Hepatocyte (in vitro differentiated cells): ENCODE measurements around the gene POU2F1. TPM values are rescaled to one million over a fixed set of nuclear protein-coding genes. Genes with fewer than 3 reads are reported as not detected.
"Not testable (repeated sequence)": the region's sequence is repeated elsewhere in the genome, so short reads cannot be mapped to it uniquely, and the experiment has no call there.

Experiments used
- DNase-seq: peaks from one replicate; pipeline ENCODE4 v3.0.0-alpha.2; 2016; ENCODE audit warnings: low spot score
- H2AFZ ChIP-seq: fragments of 200-600 bp; sonication (generic); 2 replicates; pipeline ENCODE4 v1.6.0; 2016; ENCODE audit warnings: antibody characterized with exemption, mild to moderate bottlenecking
- H3K27ac ChIP-seq: fragments of 200-600 bp; sonication (generic); 2 replicates; pipeline ENCODE4 v1.5.1; 2016; ENCODE audit warnings: mild to moderate bottlenecking
- H3K27me3 ChIP-seq: fragments of 200-600 bp; sonication (generic); 2 replicates; pipeline ENCODE4 v1.6.1; 2016
- H3K36me3 ChIP-seq: fragments of 200-600 bp; sonication (generic); replicated peaks from 2 replicates; pipeline ENCODE4 v1.5.1; 2016; ENCODE audit warnings: low read depth; ENCODE audit not compliant: insufficient read depth
- H3K4me1 ChIP-seq: fragments of 200-600 bp; sonication (generic); 2 replicates; pipeline ENCODE4 v1.5.1; 2016; ENCODE audit warnings: mild to moderate bottlenecking, moderate library complexity; ENCODE audit not compliant: insufficient read depth
- H3K4me2 ChIP-seq: fragments of 200-600 bp; sonication (generic); 2 replicates; pipeline ENCODE4 v1.6.0; 2016
- H3K4me3 ChIP-seq: fragments of 200-600 bp; sonication (generic); 2 replicates; pipeline ENCODE4 v1.5.1; 2016; ENCODE audit warnings: mild to moderate bottlenecking
- H3K79me2 ChIP-seq: fragments of 200-600 bp; sonication (generic); 2 replicates; pipeline ENCODE4 v1.6.0; 2017; ENCODE audit warnings: mild to moderate bottlenecking
- H3K9me2 ChIP-seq: fragments of 200-600 bp; sonication (generic); replicated peaks from 2 replicates; pipeline ENCODE4 v1.6.0; 2017; ENCODE audit warnings: mild to moderate bottlenecking; ENCODE audit not compliant: insufficient read depth
- H3K9me3 ChIP-seq: fragments of 200-600 bp; sonication (generic); 2 replicates; pipeline ENCODE4 v1.5.1; 2016; ENCODE audit warnings: low read depth, mild to moderate bottlenecking
- H4K20me1 ChIP-seq: fragments of 200-600 bp; sonication (generic); 2 replicates; pipeline ENCODE4 v1.6.0; 2016; ENCODE audit warnings: mild to moderate bottlenecking; ENCODE audit not compliant: insufficient read depth, poor library complexity, severe bottlenecking
- EZH2 ChIP-seq: fragments of 200-600 bp; sonication (generic); IDR thresholded peaks from 2 replicates; pipeline ENCODE4 v1.6.1; 2016; ENCODE audit warnings: antibody characterized with exemption, mild to moderate bottlenecking, borderline replicate concordance
- EZH2phosphoT487 ChIP-seq: fragments of 200-600 bp; sonication (generic); IDR thresholded peaks from one replicate; pipeline ENCODE4 v1.6.1; 2018; ENCODE audit warnings: antibody characterized with exemption, mild to moderate bottlenecking, low read depth, moderate library complexity; ENCODE audit not compliant: unreplicated experiment, severe bottlenecking
- WGBS: methylation state at CpG from one replicate; pipeline ENCODE4 v1.1.6; 2016; ENCODE audit warnings: low lambda C conversion rate; ENCODE audit errors: missing lambda C conversion rate; 5-methylcytosine and 5-hydroxymethylcytosine counted together
- polyA plus RNA-seq: library from polyadenylated mRNA; unstranded; fragments of >200 nt; fragmentation: Nextera tagmentation; extraction: Ambion mirVana; gene quantifications from 2 replicates; pipeline ENCODE4 v1.2.1, GENCODE V29; 2016
- total RNA-seq: library from RNA; depleted of rRNA; stranded (reverse); fragments of >200 nt; gene quantifications from 2 replicates; pipeline ENCODE4 v1.2.3, GENCODE V29; 2014
- TF ChIP-seq, protein P1 (sequence below): fragments of 200-600 bp; sonication (generic); IDR thresholded peaks from 2 replicates; pipeline ENCODE4 v1.5.1; 2016; ENCODE audit warnings: antibody characterized with exemption, mild to moderate bottlenecking; ENCODE audit not compliant: poor library complexity

The POU2F1 gene
- total and polyA plus RNA-seq, 2 experiments from 2014 or later = 11.9 to 14.5 TPM

DNA sequence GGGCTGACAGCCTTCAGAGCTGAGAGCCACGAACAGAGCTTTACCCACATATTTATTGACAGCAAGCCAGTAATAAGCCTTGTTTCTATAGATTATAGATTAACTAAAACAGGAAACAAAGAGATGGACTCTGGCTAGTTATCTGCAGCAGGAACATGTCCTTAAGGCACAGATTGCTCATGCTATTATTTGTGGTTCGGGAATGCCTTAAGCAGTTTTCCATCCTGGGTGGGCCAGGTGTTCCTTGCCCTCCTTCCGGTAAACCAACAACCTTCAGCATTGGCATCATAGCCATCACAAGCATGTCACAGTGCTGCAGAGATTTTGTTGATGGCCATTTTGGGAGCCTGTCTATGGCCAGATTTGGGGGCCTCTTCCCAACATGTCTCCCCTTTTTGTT lies 96.8 kb downstream of the POU2F1 start:
- WGBS = 96% methylated on average over 3 of the region's 3 CpGs

DNA sequence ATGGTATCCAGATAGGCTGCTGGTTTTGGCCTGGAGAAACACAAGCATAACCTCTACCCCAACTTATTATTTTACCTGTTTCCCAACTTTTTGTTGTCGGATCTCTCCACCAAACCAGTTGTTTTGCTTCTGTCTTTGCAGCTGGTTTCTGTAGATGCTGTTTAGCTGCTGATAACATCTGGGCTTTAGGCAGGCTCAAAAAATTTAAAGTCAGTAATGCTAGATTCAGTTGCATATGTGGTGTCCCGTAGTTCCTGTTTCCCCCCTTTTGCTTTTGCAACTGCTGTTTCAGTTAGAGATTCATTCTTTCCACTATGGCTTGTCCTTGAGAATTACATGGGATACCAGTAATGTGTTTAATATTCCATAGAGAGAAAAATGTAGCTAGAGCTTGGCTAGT lies 98.5 kb downstream of the POU2F1 start:
- WGBS = 96% methylated on average over 2 of the region's 2 CpGs
- peaks cover 20% of the 10 kb centered on the region for H3K9me3 ChIP-seq

More for the DNA sequence above, 96.8 kb downstream of the POU2F1 start:
- no peaks in the 10 kb centered on the region for H4K20me1 ChIP-seq
- H3K4me3 ChIP-seq = no peak overlapping the region
- H3K4me1 ChIP-seq = no peaks in the 10 kb centered on the region
- H2AFZ ChIP-seq = no peak overlapping the region
- H3K9me3 ChIP-seq = peaks cover 11% of the 10 kb centered on the region
- H3K79me2 ChIP-seq = peaks cover 6% of the 10 kb centered on the region
- H3K36me3 ChIP-seq = no peaks in the 10 kb centered on the region
- no peaks in the 10 kb centered on the region for H3K27me3 ChIP-seq
- H3K9me2 ChIP-seq = no peaks in the 10 kb centered on the region
- TF ChIP-seq, protein P1, sequence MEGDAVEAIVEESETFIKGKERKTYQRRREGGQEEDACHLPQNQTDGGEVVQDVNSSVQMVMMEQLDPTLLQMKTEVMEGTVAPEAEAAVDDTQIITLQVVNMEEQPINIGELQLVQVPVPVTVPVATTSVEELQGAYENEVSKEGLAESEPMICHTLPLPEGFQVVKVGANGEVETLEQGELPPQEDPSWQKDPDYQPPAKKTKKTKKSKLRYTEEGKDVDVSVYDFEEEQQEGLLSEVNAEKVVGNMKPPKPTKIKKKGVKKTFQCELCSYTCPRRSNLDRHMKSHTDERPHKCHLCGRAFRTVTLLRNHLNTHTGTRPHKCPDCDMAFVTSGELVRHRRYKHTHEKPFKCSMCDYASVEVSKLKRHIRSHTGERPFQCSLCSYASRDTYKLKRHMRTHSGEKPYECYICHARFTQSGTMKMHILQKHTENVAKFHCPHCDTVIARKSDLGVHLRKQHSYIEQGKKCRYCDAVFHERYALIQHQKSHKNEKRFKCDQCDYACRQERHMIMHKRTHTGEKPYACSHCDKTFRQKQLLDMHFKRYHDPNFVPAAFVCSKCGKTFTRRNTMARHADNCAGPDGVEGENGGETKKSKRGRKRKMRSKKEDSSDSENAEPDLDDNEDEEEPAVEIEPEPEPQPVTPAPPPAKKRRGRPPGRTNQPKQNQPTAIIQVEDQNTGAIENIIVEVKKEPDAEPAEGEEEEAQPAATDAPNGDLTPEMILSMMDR = no peak
- TF ChIP-seq EZH2 = no peak
- TF ChIP-seq EZH2phosphoT487 = no peak
- no peak overlapping the region for H3K4me2 ChIP-seq
- H3K27ac ChIP-seq = no peak overlapping the region
- no peak for DNase-seq

DNA sequence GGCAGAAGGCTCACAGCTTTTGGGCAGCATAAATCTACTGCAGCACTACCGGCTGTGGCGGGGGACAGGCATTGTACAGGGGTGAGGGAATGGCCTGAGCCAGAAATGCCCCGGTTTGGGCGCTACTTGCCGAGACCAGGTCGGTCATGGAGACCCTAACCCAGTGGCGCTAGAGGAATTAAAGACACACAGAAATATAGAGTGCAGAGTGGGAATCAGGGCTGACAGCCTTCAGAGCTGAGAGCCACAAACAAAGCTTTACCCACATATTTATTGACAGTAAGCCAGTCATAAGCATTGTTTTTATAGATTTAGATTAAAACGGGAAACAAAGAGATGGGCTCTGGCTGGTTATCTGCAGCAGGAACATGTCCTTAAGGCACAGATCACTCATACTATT lies 101.8 kb downstream of the POU2F1 start:
- H4K20me1 ChIP-seq = no peaks in the 10 kb centered on the region
- H3K36me3 ChIP-seq = peaks cover 6% of the 10 kb centered on the region
- TF ChIP-seq EZH2 = no peak
- TF ChIP-seq, protein P1 = no peak
- no peak for TF ChIP-seq EZH2phosphoT487
- H3K9me3 ChIP-seq = peaks cover 24% of the 10 kb centered on the region
- no peak for DNase-seq
- H3K4me2 ChIP-seq = no peak overlapping the region
- no peak overlapping the region for H3K4me3 ChIP-seq
- H3K27me3 ChIP-seq = no peaks in the 10 kb centered on the region
- WGBS = 96% methylated on average over 8 of the region's 8 CpGs
- H3K79me2 ChIP-seq = no peaks in the 10 kb centered on the region
- H3K4me1 ChIP-seq = no peaks in the 10 kb centered on the region
- no peaks in the 10 kb centered on the region for H3K9me2 ChIP-seq
- no peak overlapping the region for H3K27ac ChIP-seq
- no peak overlapping the region for H2AFZ ChIP-seq

More for the DNA sequence above, 98.5 kb downstream of the POU2F1 start:
- H3K27me3 ChIP-seq, DNase-seq, H3K4me3 ChIP-seq, H2AFZ ChIP-seq, H4K20me1 ChIP-seq, H3K36me3 ChIP-seq, H3K27ac ChIP-seq, H3K79me2 ChIP-seq, H3K4me2 ChIP-seq, H3K4me1 ChIP-seq, H3K9me2 ChIP-seq: not testable (repeated sequence)

DNA sequence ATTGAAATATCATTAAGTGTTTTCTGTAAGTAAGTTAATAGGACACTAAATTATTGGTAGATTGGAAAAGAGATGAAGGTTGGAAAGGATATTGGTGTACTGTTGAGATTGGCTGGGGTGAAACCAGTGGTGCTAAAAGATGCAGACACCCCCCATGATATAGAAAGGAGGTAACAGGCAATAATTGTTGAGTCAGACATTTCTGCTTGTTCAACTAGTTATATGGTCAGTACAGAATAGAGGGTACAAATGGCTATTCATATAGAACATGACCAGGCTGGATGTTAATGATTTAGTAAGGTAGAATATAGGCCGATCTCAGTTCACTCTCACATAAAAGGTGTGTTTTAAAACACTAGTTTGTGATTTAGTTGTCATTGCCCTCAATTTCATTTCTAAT lies 104.5 kb downstream of the POU2F1 start:
- Histone ChIP-seq H4K20me1 (no peaks in the 10 kb centered on the region), H3K4me1 (no peaks in the 10 kb centered on the region), H2AFZ (no peak overlapping the region), H3K9me3 (peaks cover 24% of the 10 kb centered on the region), H3K79me2 (no peaks in the 10 kb centered on the region), H3K4me2 (no peak overlapping the region), H3K4me3 (no peak overlapping the region), H3K27me3 (no peaks in the 10 kb centered on the region), H3K27ac (no peak overlapping the region), H3K9me2 (no peaks in the 10 kb centered on the region), H3K36me3 (peaks cover 6% of the 10 kb centered on the region)
- no peak for DNase-seq
- TF ChIP-seq EZH2phosphoT487 (no peak), EZH2 (no peak)
- TF ChIP-seq, protein P1 = no peak
- WGBS = 100% methylated on average over 1 of the region's 1 CpG
